Left lung (tissue), 10 donors: ENCODE measurements around the gene THAP6. TPM values are rescaled to one million over a fixed set of nuclear protein-coding genes. Genes with fewer than 3 reads are reported as not detected.

ENCODE experiments used
- ATAC-seq: fragments of 200-7000 bp; cut with Tn5 transposase; one replicate; pipeline ENCODE4 v1.9.1; 2020; ENCODE audit warnings: moderate library complexity
- DNase-seq, 4 donors: peaks; one replicate each; pipeline ENCODE4 v3.0.0-alpha.2; 2013 to 2020
- H3K27ac ChIP-seq, 2 donors: fragments of 200-600 bp; sonication (generic) in 1 of 2; one replicate each; pipeline versions ENCODE4 v1.5.0 to v1.8.0; 2020 to 2021
- H3K27me3 ChIP-seq, 2 donors: fragments of 200-600 bp; sonication (generic) in 1 of 2; one replicate each; pipeline versions ENCODE4 v1.5.0 to v1.8.0; 2020 to 2021
- H3K36me3 ChIP-seq, 2 donors: fragments of 200-600 bp; sonication (generic) in 1 of 2; one replicate each; pipeline versions ENCODE4 v1.5.0 to v1.8.0; 2020 to 2021
- H3K4me1 ChIP-seq, 2 donors: fragments of 200-600 bp; one replicate each; pipeline ENCODE4 v1.8.0; 2021
- H3K4me3 ChIP-seq, 2 donors: fragments of 200-600 bp; sonication (generic) in 1 of 2; one replicate each; pipeline versions ENCODE4 v1.5.0 to v1.8.0; 2020 to 2021; ENCODE audit warnings: mild to moderate bottlenecking in 1 of 2
- H3K9me3 ChIP-seq, 2 donors: fragments of 200-600 bp; sonication (generic) in 1 of 2; one replicate each; pipeline versions ENCODE4 v1.5.0 to v1.8.0; 2020 to 2021
- CTCF ChIP-seq, 2 donors: fragments of 200-600 bp; sonication (generic) in 1 of 2; IDR thresholded peaks; one replicate each; pipeline versions ENCODE4 v1.5.0 to v1.8.0; 2021; ENCODE audit warnings: antibody characterized with exemption in 2 of 2
- intact Hi-C, 2 donors: fragments of 100-400 bp; cut with DNase I; formaldehyde crosslinking; loops; one replicate each; pipeline versions ENCODE4 v1.11.2 to v1.14.2; 2022
- polyA plus RNA-seq, 6 donors: library from polyadenylated mRNA; unstranded; fragments of 120-200 nt; gene quantifications; one replicate each; pipeline ENCODE4 v1.2.1, GENCODE V29; 2013; ENCODE audit not compliant: insufficient read length in 6 of 6
- total RNA-seq, 2 donors: library from RNA; stranded (reverse); fragmentation: NEBNext Ultra II Directional; extraction: Animal tissue kit (Norgen Biotek cat#: 25700); gene quantifications; one replicate each; pipeline ENCODE4 v1.2.1, GENCODE V29; 2021
- donor health status: DM: no; HTN: yes; CAD: no.
- donor health status: DM: no; HTN: no; CAD: no.

THAP6 gene
- total and polyA plus RNA-seq, 8 donors, result 16.8 to 33.0 (median 28.4) TPM

DNA sequence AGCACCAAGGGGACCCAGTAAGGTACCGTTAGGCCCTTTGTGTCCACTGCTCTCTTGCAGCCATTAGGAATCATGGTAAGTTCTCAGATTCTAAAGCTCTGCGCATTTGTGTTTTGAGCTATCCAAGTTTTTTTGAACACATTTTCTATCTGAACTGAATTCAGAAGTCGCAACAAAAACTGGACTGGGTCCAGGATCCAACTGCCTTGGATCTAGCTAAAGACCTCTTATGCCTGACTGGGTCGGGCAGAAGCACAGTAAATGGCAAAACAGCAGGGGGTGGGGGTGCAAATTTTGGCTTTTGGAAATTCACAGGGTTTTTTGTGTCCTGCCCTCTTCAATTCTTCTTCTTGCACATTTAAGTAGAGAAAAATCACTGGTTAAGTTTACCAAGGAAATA lies 30.1 kb upstream of the THAP6 start:
- Histone ChIP-seq H3K36me3 (peaks cover 2 to 84% of the 10 kb centered on the region in 2 donors), H3K4me1 (no peaks in the 10 kb centered on the region), H3K27ac (no peak overlapping the region), H3K4me3 (no peak overlapping the region), H3K9me3 (no peaks in the 10 kb centered on the region), H3K27me3 (no peaks in the 10 kb centered on the region)
- DNase-seq (peak in 1 of 4 donors; percentile 18), ATAC-seq (no peak)
- intact Hi-C loops, result no loop called here
- no peak for TF ChIP-seq CTCF (IDR thresholded peaks at IDR 0.05)

DNA sequence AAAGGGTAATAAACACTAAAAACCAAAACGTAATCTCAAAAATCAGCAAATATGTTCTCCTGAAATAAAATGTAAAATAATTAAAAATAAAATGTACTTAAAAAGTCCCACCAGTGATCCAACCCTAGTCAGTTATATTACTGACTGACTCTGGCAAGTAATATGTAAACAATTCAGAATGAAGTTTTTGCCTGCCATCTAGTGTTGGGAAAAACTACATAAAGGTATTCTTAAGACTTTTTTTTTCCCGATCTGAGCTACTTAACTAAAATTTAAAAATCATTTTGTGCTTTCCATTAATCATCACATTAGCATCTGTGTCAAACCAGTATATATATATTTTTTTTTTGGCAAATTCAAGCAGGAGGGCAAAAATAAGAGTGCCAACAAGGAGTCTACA lies 24.1 kb upstream of the THAP6 start:
- no peaks in the 10 kb centered on the region for H3K27me3 ChIP-seq
- no peak overlapping the region for H3K4me3 ChIP-seq
- intact Hi-C loops, result no loop called here
- H3K9me3 ChIP-seq, result no peaks in the 10 kb centered on the region
- peak; percentile 27 for ATAC-seq
- peaks cover 1 to 64% of the 10 kb centered on the region in 2 donors for H3K36me3 ChIP-seq
- peaks cover 0 to 7% of the 10 kb centered on the region in 2 donors for H3K4me1 ChIP-seq
- TF ChIP-seq CTCF (IDR thresholded peaks at IDR 0.05), result peak in 1 of 2 donors; percentile 8
- DNase-seq, result peak in 1 of 4 donors; percentile 7
- no peak overlapping the region for H3K27ac ChIP-seq

DNA sequence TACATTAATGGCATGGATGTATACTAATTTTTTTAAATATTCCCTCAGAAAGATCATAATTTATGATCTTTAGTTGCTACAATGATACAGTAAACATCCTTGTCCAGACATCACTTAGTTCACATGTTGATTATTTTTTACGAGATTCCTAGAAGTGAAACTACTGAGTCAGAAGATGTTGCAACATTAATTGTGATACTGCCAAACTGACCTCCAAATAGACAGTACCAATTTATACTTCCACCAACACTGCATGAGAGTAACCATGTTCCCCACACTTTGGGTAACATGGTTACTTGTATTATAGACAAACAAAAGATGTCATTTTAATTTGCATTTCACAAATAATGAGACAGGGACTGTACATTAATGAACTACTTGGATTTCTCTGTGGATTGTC lies 19.7 kb upstream of the THAP6 start:
- peak overlapping the region in 1 of 2 donors; percentile 66 for H3K27ac ChIP-seq
- no peaks in the 10 kb centered on the region for H3K9me3 ChIP-seq
- peak in 1 of 4 donors; percentile 14 for DNase-seq
- peaks cover 0 to 16% of the 10 kb centered on the region in 2 donors for H3K4me1 ChIP-seq
- H3K27me3 ChIP-seq, result no peaks in the 10 kb centered on the region
- no peak for TF ChIP-seq CTCF (IDR thresholded peaks at IDR 0.05)
- peak; percentile 62 for ATAC-seq
- H3K36me3 ChIP-seq, result peaks cover 0 to 66% of the 10 kb centered on the region in 2 donors
- no peak overlapping the region for H3K4me3 ChIP-seq
- intact Hi-C loops, result no loop called here

GRCh38 chr4:75495476-75495875 lies 18.8 kb upstream of the THAP6 start:
- Histone ChIP-seq H3K9me3 (no peaks in the 10 kb centered on the region), H3K27me3 (no peaks in the 10 kb centered on the region), H3K4me1 (peaks cover 0 to 16% of the 10 kb centered on the region in 2 donors), H3K4me3 (no peak overlapping the region), H3K36me3 (peaks cover 0 to 63% of the 10 kb centered on the region in 2 donors), H3K27ac (peak overlapping the region in 1 of 2 donors; percentile 66)
- no peak for TF ChIP-seq CTCF (IDR thresholded peaks at IDR 0.05)
- DNase-seq (no peak), ATAC-seq (no peak)
- intact Hi-C loops, result no loop called here

- no peak for TF ChIP-seq CTCF (IDR thresholded peaks at IDR 0.05)
- ATAC-seq (no peak), DNase-seq (no peak)
- Histone ChIP-seq H3K4me3 (no peak overlapping the region), H3K27ac (no peak overlapping the region), H3K4me1 (peaks cover 0 to 16% of the 10 kb centered on the region in 2 donors), H3K9me3 (no peaks in the 10 kb centered on the region), H3K27me3 (no peaks in the 10 kb centered on the region), H3K36me3 (peaks cover 0 to 55% of the 10 kb centered on the region in 2 donors)
- intact Hi-C loops, result no loop called here
These were observed 17.9 kb upstream of the THAP6 start for GRCh38 chr4:75496406-75496805.
